Activated gamma-delta T cell treated with Interleukin-2 at 50 U/mL for 16 hours (primary cell): ENCODE measurements around the gene EVI2A.
"Not testable (repeated sequence)": the region's sequence is repeated elsewhere in the genome, so short reads cannot be mapped to it uniquely, and the experiment has no call there.

Source experiments
- DNase-seq: peaks from one replicate; pipeline ENCODE4 v3.0.0-alpha.2; 2020

Gene EVI2A

GRCh38 chr17:31321481-31321880 lies at the start of gene EVI2A:
TSS of gene EVI2A (minus strand) at chr17:31321622. CDS start at chr17:31319013, 2,609 bp downstream.
- peak; percentile 62 for DNase-seq

- DNase-seq: no peak
Observed at GRCh38 chr17:31369266-31369665, 47.8 kb upstream of the EVI2A start.

GRCh38 chr17:31366088-31366487 lies 44.7 kb upstream of the EVI2A start:
- no peak for DNase-seq

GRCh38 chr17:31364012-31364411 lies 42.6 kb upstream of the EVI2A start:
- no peak for DNase-seq

- no peak for DNase-seq
Observed at GRCh38 chr17:31357839-31358394, 36.5 kb upstream of the EVI2A start.

- DNase-seq: no peak
Observed at GRCh38 chr17:31357091-31357490, 35.7 kb upstream of the EVI2A start.

- DNase-seq: no peak
Observed at GRCh38 chr17:31355935-31356334, 34.5 kb upstream of the EVI2A start.

- no peak for DNase-seq
Observed at GRCh38 chr17:31349454-31349853, 28.0 kb upstream of the EVI2A start.

- not testable (repeated sequence) for DNase-seq
Observed at GRCh38 chr17:31345191-31345747, 23.8 kb upstream of the EVI2A start.

- DNase-seq: no peak
Observed at GRCh38 chr17:31339906-31340661, 18.7 kb upstream of the EVI2A start.

- DNase-seq: no peak
Observed at GRCh38 chr17:31329221-31329620, 7.8 kb upstream of the EVI2A start.

- DNase-seq: no peak
Observed at GRCh38 chr17:31328160-31328535, 6.7 kb upstream of the EVI2A start.

- no peak for DNase-seq
Observed at GRCh38 chr17:31327534-31328159, 6.2 kb upstream of the EVI2A start.

- DNase-seq: no peak
Observed at GRCh38 chr17:31323551-31323950, 2.1 kb upstream of the EVI2A start.

GRCh38 chr17:31321966-31322365 lies 544 bp upstream of the EVI2A start:
- peak; percentile 16 for DNase-seq

GRCh38 chr17:31320791-31321190 lies 631 bp downstream of the EVI2A start:
- no peak for DNase-seq

- no peak for DNase-seq
Observed at GRCh38 chr17:31320241-31320640, 1.2 kb downstream of the EVI2A start.

GRCh38 chr17:31318851-31319661 lies 2.4 kb downstream of the EVI2A start:
- DNase-seq: no peak

- peak; percentile 53 for DNase-seq
Observed at GRCh38 chr17:31318298-31318801, 3.1 kb downstream of the EVI2A start.

GRCh38 chr17:31314782-31315100 lies 6.7 kb downstream of the EVI2A start:
- DNase-seq: no peak

- no peak for DNase-seq
Observed at GRCh38 chr17:31313982-31314781, 7.2 kb downstream of the EVI2A start, which contains the start of gene EVI2B. TSS of gene EVI2B (minus strand) at chr17:31314054. CDS start at chr17:31305609, 8,445 bp downstream.

- DNase-seq: peak; percentile 36
Observed at GRCh38 chr17:31312223-31312622, 9.2 kb downstream of the EVI2A start.
